Breast epithelium (tissue), 4 donors: ENCODE results near the gene COL5A1. TPM values are rescaled to one million over a fixed set of nuclear protein-coding genes. Genes with fewer than 3 reads are reported as not detected.

Experiments
- DNase-seq, 2 donors: peaks; one replicate each; pipeline ENCODE4 v3.0.0-alpha.2; 2019; ENCODE audit warnings: low spot score in 2 of 2
- H3K27ac ChIP-seq, 2 donors: fragments of 200-600 bp; sonication (generic) in 1 of 2; one replicate each; pipeline ENCODE4 v1.5.1; 2016 to 2019; ENCODE audit warnings: mild to moderate bottlenecking in 1 of 2
- H3K27me3 ChIP-seq, 2 donors: fragments of 200-600 bp; sonication (generic) in 1 of 2; one replicate each; pipeline versions ENCODE4 v1.5.1 to v1.6.0; 2017 to 2019; ENCODE audit warnings: control low read depth in 1 of 2, mild to moderate bottlenecking in 1 of 2
- H3K36me3 ChIP-seq: fragments of 200-600 bp; one replicate; pipeline ENCODE4 v1.5.1; 2019
- H3K4me1 ChIP-seq, 2 donors: fragments of 200-600 bp; sonication (generic); one replicate each; pipeline ENCODE4 v1.5.1; 2016 to 2019; ENCODE audit warnings: control low read depth in 1 of 2
- H3K4me3 ChIP-seq, 3 donors: fragments of 200-600 bp; sonication (generic); 1 replicate in 2 of 3; 2 replicates in 1 of 3; pipeline ENCODE4 v1.5.1; 2016 to 2019; ENCODE audit warnings: mild to moderate bottlenecking in 3 of 3, moderate library complexity in 2 of 3
- H3K9me3 ChIP-seq, 2 donors: fragments of 200-600 bp; sonication (generic) in 1 of 2; one replicate each; pipeline ENCODE4 v1.5.1; 2016 to 2019; ENCODE audit warnings: control low read depth in 1 of 2
- POLR2A ChIP-seq: fragments of 450-650 bp; IDR thresholded peaks from one replicate; pipeline ENCODE4 v1.6.1; 2016; ENCODE audit warnings: antibody characterized with exemption, mild to moderate bottlenecking, moderate library complexity
- POLR2AphosphoS5 ChIP-seq, 3 donors: sonication (generic); formaldehyde crosslinking; IDR thresholded peaks; one replicate each; pipeline ENCODE4 v1.6.1; 2017; ENCODE audit warnings: antibody characterized with exemption in 3 of 3
- intact Hi-C: fragments of 100-400 bp; cut with DNase I; formaldehyde crosslinking; loops from one replicate; pipeline ENCODE4 v1.15.1; 2023; ENCODE audit warnings: low total_unique reads
- total RNA-seq, 3 donors: library from RNA; depleted of rRNA; stranded (reverse); fragments of >200 nt; gene quantifications; one replicate each; pipeline ENCODE4 v1.1.0, GENCODE V29; 2016
- TF ChIP-seq, protein P1 (sequence below), 3 donors: fragments of 450-650 bp; IDR thresholded peaks; one replicate each; pipeline ENCODE4 v1.5.1; 2016 to 2017; ENCODE audit warnings: antibody characterized with exemption in 3 of 3, mild to moderate bottlenecking in 3 of 3, moderate library complexity in 3 of 3

COL5A1 gene
- total RNA-seq, 3 donors from 2014 or later = 12.1 to 17.0 (median 15.4) TPM

DNA sequence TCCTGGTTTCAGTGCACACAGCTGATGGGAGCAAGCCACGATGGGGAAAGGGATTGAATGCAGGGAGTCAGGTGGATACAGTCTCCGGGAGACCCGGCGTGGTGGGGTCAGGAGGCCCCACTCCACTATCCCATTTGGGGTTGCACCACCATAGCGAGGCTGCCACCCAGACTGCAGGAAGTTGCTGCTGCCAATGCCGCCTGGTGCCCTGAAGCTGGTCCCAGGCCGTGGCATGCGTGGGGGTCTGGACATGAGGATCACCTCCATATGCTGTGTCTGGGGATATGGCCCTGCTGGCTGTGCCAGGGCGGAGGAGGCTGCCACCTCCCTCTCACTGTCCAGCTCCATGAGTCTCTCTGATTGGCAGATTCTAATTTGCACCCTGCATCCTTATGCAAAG is 45.3 kb downstream of the COL5A1 start:
- Histone ChIP-seq H3K4me1 (no peaks in the 10 kb centered on the region), H3K27ac (no peak overlapping the region), H3K4me3 (no peak overlapping the region), H3K9me3 (no peaks in the 10 kb centered on the region), H3K36me3 (no peaks in the 10 kb centered on the region), H3K27me3 (no peaks in the 10 kb centered on the region)
- TF ChIP-seq, protein P1, sequence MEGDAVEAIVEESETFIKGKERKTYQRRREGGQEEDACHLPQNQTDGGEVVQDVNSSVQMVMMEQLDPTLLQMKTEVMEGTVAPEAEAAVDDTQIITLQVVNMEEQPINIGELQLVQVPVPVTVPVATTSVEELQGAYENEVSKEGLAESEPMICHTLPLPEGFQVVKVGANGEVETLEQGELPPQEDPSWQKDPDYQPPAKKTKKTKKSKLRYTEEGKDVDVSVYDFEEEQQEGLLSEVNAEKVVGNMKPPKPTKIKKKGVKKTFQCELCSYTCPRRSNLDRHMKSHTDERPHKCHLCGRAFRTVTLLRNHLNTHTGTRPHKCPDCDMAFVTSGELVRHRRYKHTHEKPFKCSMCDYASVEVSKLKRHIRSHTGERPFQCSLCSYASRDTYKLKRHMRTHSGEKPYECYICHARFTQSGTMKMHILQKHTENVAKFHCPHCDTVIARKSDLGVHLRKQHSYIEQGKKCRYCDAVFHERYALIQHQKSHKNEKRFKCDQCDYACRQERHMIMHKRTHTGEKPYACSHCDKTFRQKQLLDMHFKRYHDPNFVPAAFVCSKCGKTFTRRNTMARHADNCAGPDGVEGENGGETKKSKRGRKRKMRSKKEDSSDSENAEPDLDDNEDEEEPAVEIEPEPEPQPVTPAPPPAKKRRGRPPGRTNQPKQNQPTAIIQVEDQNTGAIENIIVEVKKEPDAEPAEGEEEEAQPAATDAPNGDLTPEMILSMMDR (IDR thresholded peaks at IDR 0.05) = no peak
- TF ChIP-seq POLR2A (no peak), POLR2AphosphoS5 (IDR thresholded peaks at IDR 0.05) (no peak)
- no peak for DNase-seq
- intact Hi-C loops = no loop called here

DNA sequence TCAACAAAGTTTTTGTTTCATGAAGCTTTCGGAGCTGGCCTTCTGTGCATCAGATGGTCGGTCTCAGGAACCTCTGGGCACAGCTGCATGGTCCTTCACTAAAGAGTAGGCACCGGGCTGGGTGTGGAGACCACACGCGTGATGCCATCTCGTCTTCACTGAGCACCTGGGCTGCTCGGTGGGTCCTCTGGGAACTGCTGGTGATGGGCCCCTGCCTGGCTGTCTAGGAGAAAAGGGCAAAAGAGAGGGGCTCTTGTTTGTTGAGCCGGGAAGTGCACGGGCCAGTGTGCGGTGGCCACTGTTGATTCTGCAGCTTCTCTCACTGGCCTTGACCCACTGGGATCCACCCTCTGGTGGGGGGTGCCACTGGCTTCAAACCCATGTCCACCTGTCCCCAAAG is 46.0 kb downstream of the COL5A1 start:
- intact Hi-C loops = no loop called here
- Histone ChIP-seq H3K4me3 (no peak overlapping the region), H3K36me3 (no peaks in the 10 kb centered on the region), H3K9me3 (no peaks in the 10 kb centered on the region), H3K27ac (no peak overlapping the region), H3K4me1 (no peaks in the 10 kb centered on the region), H3K27me3 (no peaks in the 10 kb centered on the region)
- TF ChIP-seq POLR2AphosphoS5 (IDR thresholded peaks at IDR 0.05) (no peak), POLR2A (no peak)
- TF ChIP-seq, protein P1 (IDR thresholded peaks at IDR 0.05) = no peak
- DNase-seq = no peak

DNA sequence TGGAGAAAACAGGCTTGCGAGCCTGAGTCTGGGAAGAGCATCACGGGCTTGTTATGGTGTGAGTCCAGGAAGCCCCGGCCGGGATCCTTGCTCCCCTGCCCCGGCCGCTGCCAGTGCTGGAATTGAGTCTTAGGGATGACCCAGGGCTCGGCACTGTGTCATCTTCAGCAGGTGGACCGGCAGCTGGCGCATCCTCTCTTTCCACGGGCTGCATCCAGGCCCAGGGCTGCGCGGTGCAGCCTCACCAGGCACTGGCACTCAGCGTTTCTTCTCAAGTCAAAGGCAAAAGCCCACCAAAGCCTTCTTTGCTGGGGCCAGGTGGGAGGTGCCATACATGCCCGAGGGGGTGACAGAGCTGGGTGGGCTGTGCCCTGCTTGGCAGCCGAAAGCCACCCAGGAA is 46.6 kb downstream of the COL5A1 start:
- H3K4me3 ChIP-seq = no peak overlapping the region
- no peaks in the 10 kb centered on the region for H3K27me3 ChIP-seq
- intact Hi-C loops = no loop called here
- H3K4me1 ChIP-seq = no peaks in the 10 kb centered on the region
- H3K9me3 ChIP-seq = no peaks in the 10 kb centered on the region
- DNase-seq = no peak
- H3K36me3 ChIP-seq = no peaks in the 10 kb centered on the region
- TF ChIP-seq, protein P1 (IDR thresholded peaks at IDR 0.05) = no peak
- TF ChIP-seq POLR2AphosphoS5 (IDR thresholded peaks at IDR 0.05) (no peak), POLR2A (no peak)
- H3K27ac ChIP-seq = no peak overlapping the region

DNA sequence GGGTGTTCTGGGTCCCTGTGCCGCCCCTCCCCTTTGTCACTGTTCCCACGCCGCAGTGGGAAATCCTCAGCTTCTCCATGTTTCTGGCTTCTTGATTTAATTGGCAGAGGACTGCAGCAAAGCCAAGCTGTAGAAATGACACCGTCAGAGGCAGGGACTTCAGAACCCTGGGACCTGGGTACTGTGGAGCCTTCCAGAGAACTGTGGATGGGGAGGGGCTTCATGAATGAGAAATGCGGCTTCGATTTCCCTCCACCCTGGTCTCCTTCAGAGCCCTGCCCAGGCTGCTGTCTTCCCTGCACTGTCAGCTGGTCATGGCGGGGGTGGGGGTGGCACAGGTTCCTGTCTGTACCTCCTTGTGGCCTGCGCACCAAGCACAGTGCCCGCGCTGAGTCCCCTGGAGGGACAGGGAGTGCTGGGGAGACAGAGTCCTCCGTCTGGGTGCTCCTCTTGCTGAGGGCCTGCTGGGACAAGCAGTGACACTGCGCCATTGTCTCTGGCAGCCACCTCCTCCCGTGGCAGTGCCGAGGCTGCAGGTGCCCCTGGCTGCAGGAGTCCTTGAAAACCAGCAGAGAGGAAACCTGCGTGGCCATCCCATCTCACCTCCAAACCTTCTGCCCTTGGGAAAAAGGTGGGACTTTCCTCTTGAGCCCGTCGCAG is 47.2 kb downstream of the COL5A1 start:
- no peaks in the 10 kb centered on the region for H3K4me1 ChIP-seq
- H3K36me3 ChIP-seq = no peaks in the 10 kb centered on the region
- no peaks in the 10 kb centered on the region for H3K27me3 ChIP-seq
- no peak overlapping the region for H3K27ac ChIP-seq
- DNase-seq = no peak
- no peak overlapping the region for H3K4me3 ChIP-seq
- TF ChIP-seq POLR2A (no peak), POLR2AphosphoS5 (IDR thresholded peaks at IDR 0.05) (no peak)
- H3K9me3 ChIP-seq = no peaks in the 10 kb centered on the region
- intact Hi-C loops = no loop called here

DNA sequence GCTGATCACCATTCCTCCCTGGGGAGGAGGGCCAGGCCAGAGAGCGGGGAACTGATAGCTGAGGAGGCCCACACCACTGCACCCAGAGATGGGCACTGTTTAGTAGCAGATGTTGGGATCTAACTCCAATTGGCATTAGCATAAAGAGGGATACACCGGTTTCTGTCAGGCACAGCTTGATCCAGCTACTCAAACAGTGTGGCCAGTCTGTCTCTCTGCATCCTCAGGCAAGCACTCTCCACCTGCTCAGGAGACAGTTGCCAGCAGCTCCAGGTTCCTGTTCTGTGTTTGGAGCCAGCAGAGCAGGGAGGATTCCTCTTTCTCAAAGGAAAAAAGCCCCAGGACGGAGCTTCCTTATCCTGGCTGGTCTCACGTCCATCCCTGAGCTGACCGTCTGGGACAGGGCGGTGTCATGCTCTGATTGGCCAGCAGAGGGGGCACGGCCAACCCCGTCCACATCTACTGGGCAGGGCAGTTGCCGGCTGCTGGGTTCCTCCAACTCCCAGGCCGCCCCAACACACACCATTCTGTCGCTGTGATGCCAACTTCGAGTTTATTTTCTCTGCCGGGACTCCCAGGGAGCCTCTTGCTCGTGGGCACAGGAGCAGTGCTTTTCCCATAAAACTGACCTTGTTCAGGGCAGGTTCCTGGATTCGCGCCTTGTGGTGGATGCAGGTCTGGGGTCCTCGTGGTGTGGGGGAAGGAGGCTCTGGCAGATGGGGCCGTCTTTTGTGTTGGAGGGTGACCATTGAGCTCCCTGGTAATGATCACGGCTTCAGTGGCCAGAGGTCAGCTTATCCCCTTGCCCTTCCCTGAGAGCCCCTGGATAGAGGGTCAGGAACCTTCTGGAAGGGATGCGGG is 47.9 kb downstream of the COL5A1 start:
- TF ChIP-seq POLR2A = no peak
- TF ChIP-seq, protein P1 (IDR thresholded peaks at IDR 0.05) = peak; percentile 57 to 73 (median 68)
- H3K27me3 ChIP-seq = no peaks in the 10 kb centered on the region
- no peak overlapping the region for H3K27ac ChIP-seq
- H3K36me3 ChIP-seq = no peaks in the 10 kb centered on the region
- H3K4me1 ChIP-seq = no peaks in the 10 kb centered on the region
- no peak overlapping the region for H3K4me3 ChIP-seq
- no peaks in the 10 kb centered on the region for H3K9me3 ChIP-seq
- peak; percentile 47 to 76 for DNase-seq
- intact Hi-C loops = no loop called here
